Testis (tissue), 3 donors: ENCODE results near the gene MARCHF9. TPM values are rescaled to one million over a fixed set of nuclear protein-coding genes. Genes with fewer than 3 reads are reported as not detected.

Experiments used
- DNase-seq: peaks from one replicate; pipeline ENCODE4 v3.0.0-alpha.2; 2019
- H3K27ac ChIP-seq, 2 donors: fragments of 200-600 bp; sonication (generic); one replicate each; pipeline ENCODE4 v1.5.1; 2019
- H3K27me3 ChIP-seq: fragments of 200-600 bp; sonication (generic); one replicate; pipeline ENCODE4 v1.5.1; 2019
- H3K36me3 ChIP-seq: fragments of 200-600 bp; sonication (generic); one replicate; pipeline ENCODE4 v1.5.1; 2017; ENCODE audit warnings: low read depth; ENCODE audit errors: missing control alignments
- H3K4me1 ChIP-seq: fragments of 200-600 bp; sonication (generic); one replicate; pipeline ENCODE4 v1.5.1; 2019
- H3K4me3 ChIP-seq, 2 donors: fragments of 200-600 bp; sonication (generic); one replicate each; pipeline ENCODE4 v1.5.1; 2017 to 2019
- H3K9me3 ChIP-seq: fragments of 200-600 bp; sonication (generic); one replicate; pipeline ENCODE4 v1.5.1; 2017
- CTCF ChIP-seq, 3 experiments: fragments of 450-650 bp in 2 of 3; fragments of 200-600 bp in 1 of 3; sonication (generic) in 1 of 3; IDR thresholded peaks; one replicate each; pipeline ENCODE4 v1.5.1; 2016 to 2019; ENCODE audit warnings: antibody characterized with exemption in 3 of 3, mild to moderate bottlenecking in 2 of 3, moderate library complexity in 1 of 3
- POLR2A ChIP-seq: fragments of 450-650 bp; IDR thresholded peaks from one replicate; pipeline ENCODE4 v1.6.1; 2017; ENCODE audit warnings: antibody characterized with exemption, mild to moderate bottlenecking, moderate library complexity
- WGBS, 2 donors: methylation state at CpG; one replicate each; pipeline ENCODE4 v1.1.5; 2018; 5-methylcytosine and 5-hydroxymethylcytosine counted together
- intact Hi-C: fragments of 100-400 bp; cut with DNase I; formaldehyde crosslinking; loops from one replicate; pipeline ENCODE4 v1.15.1; 2023; ENCODE audit warnings: low total_unique reads
- polyA plus RNA-seq: library from polyadenylated mRNA; stranded (reverse); fragments of 350-450 nt; fragmentation: Illumina TruSeq; extraction: RNeasy Lipid Tissue Mini Kit (QIAGEN cat#74804); gene quantifications from one replicate; pipeline ENCODE4 v1.2.3, GENCODE V29; 2014; ENCODE audit warnings: low read depth, low replicate concordance; ENCODE audit not compliant: insufficient read depth
- total RNA-seq, 2 donors: library from RNA; depleted of rRNA; stranded (reverse); fragments of >200 nt; gene quantifications; one replicate each; pipeline ENCODE4 v1.2.3, GENCODE V29; 2016

The MARCHF9 gene
- total and polyA plus RNA-seq, 3 donors from 2014 or later = 8.4 to 15.1 (median 9.2) TPM

DNA sequence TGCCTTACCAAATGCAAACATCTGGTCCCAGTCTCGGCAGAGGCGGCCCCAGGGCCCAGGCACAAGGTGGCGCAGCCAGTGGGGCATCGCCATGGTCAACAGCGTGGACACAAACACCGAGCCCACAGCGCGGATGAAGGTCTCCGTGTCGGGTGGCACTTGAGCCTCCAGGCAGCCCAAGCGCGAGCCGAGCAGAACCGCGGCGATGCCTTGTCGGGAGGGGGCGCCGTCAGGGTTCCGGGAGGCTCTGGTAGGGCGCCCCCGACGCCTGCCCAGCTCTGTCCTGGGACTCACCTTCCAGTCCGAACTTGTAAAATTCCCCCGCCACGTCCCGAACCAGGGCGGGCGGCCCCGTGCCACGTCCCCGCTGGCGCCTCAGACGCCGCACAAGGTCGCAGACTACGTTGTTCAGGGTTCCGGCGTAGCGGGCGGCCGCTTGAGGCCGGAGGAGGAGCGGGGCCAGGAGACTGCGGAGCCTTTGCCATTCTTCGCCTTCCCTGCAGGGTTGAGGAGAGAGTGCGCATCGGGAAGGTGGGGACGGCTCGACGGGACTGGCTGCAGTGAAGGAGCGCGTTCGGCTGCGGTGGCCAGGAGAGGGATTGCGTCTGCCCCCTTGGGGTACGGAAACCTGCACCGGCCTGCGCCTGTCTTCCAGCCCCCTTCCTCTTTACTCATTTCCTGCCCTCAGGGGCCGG is 10.2 kb downstream of the MARCHF9 start:
- H3K9me3 ChIP-seq = no peaks in the 10 kb centered on the region
- TF ChIP-seq CTCF (IDR thresholded peaks at IDR 0.05) = no peak
- no peak for TF ChIP-seq POLR2A
- no peak overlapping the region for H3K27ac ChIP-seq
- H3K4me1 ChIP-seq = peaks cover 22% of the 10 kb centered on the region
- intact Hi-C loops = no loop called here
- WGBS, 2 donors = 8 to 9% methylated on average over 7 to 45 of the region's 60 CpGs
- H3K36me3 ChIP-seq = no peaks in the 10 kb centered on the region
- H3K27me3 ChIP-seq = no peaks in the 10 kb centered on the region
- peak overlapping the region; percentile 24 to 26 for H3K4me3 ChIP-seq
- DNase-seq = peak; percentile 28

DNA sequence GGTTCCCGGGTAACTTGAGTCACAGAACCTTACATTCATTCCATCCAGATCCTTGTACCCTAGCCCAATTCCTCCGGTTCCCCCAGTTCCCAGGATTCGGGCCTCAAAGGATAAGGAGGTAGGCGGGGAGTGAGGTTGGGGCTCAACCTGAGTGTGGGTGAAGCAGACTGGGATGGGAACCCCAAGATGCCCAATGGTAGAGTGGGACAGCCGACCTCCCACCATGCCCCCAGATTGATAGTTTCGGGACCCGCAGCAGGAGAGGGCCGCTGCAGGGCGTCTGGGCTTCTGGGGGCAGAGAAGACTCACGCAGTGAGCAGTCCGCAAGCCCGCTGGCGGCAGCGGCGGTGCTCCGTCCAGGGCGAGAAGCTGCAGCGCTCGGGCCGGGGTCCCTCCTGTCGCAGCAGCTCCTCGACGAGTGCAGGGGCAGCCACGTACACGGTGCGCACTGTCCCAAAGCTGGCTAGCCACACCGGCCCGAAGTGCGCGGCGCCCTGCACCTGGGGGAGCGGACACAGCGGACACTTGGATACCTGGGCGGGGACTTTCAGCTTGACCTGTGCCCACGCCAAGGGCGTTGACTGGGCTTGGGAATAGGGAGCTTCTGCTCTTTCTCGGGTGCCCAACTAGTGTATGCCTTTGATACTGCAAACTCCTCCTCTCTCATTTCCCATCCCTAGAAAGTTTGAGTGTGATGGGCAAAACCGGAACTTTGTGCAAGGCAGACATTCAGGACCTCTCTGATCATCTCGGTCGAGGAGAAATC is 11.0 kb downstream of the MARCHF9 start:
- WGBS, 2 donors = 0 to 3% methylated on average over 4 to 40 of the region's 40 CpGs
- no peak for DNase-seq
- TF ChIP-seq CTCF (IDR thresholded peaks at IDR 0.05) (no peak), POLR2A (no peak)
- Histone ChIP-seq H3K4me1 (peaks cover 22% of the 10 kb centered on the region), H3K27ac (no peak overlapping the region), H3K4me3 (peak overlapping the region in 1 of 2 donors; percentile 24), H3K9me3 (no peaks in the 10 kb centered on the region), H3K36me3 (no peaks in the 10 kb centered on the region), H3K27me3 (no peaks in the 10 kb centered on the region)
- intact Hi-C loops = no loop called here

- Histone ChIP-seq H3K4me1 (peaks cover 27% of the 10 kb centered on the region), H3K27me3 (no peaks in the 10 kb centered on the region), H3K36me3 (no peaks in the 10 kb centered on the region), H3K27ac (no peak within 1 kb of the TSS), H3K9me3 (no peaks in the 10 kb centered on the region), H3K4me3 (peak within 1 kb of the TSS in 1 of 2 donors; percentile 4)
- TF ChIP-seq CTCF (IDR thresholded peaks at IDR 0.05) (no peak), POLR2A (no peak)
- 5 to 7% methylated on average over 30 to 38 of the region's 38 CpGs for WGBS, 2 donors
- DNase-seq = peak; percentile 20
- intact Hi-C loops = no loop called here
These were observed 11.8 kb downstream of the MARCHF9 start, which contains the start of gene CYP27B1 for GRCh38 chr12:57766464-57767304. Gene CYP27B1, minus strand, starts transcription at chr12:57767078. Its CDS starts 37 bp downstream, at chr12:57767041.

- Histone ChIP-seq H3K27ac (no peak overlapping the region), H3K27me3 (no peaks in the 10 kb centered on the region), H3K4me1 (peaks cover 27% of the 10 kb centered on the region), H3K9me3 (no peaks in the 10 kb centered on the region), H3K4me3 (no peak overlapping the region), H3K36me3 (no peaks in the 10 kb centered on the region)
- DNase-seq = no peak
- TF ChIP-seq POLR2A = no peak
- no peak for TF ChIP-seq CTCF (IDR thresholded peaks at IDR 0.05)
- intact Hi-C loops = no loop called here
These were observed 12.4 kb downstream of the MARCHF9 start for GRCh38 chr12:57767305-57767698.
